GM19043 (cell line): ENCODE data around the gene PRG3.
A peak's percentile ranks its signal among the peaks of the same experiment; 100 is the strongest.
"Not testable (repeated sequence)": the region's sequence is repeated elsewhere in the genome, so short reads cannot be mapped to it uniquely, and the experiment has no call there.

Experiments
- ATAC-seq: cut with Tn5 transposase; IDR thresholded peaks from one replicate; pipeline ENCODE4 v1.9.1; 2021; ENCODE audit warnings: low read depth; ENCODE audit not compliant: unreplicated experiment

PRG3 gene

GRCh38 chr11:57361926-57362325, 19.0 kb downstream of the PRG3 start:
- ATAC-seq, result no peak

- not testable (repeated sequence) for ATAC-seq
Observed at GRCh38 chr11:57361420-57361819, 19.5 kb downstream of the PRG3 start.

- no peak for ATAC-seq
Observed at GRCh38 chr11:57360991-57361390, 20.0 kb downstream of the PRG3 start.

- no peak for ATAC-seq
Observed at GRCh38 chr11:57359896-57360690, 20.9 kb downstream of the PRG3 start.

GRCh38 chr11:57359396-57359795, 21.6 kb downstream of the PRG3 start:
- ATAC-seq, result no peak

GRCh38 chr11:57358991-57359390, 22.0 kb downstream of the PRG3 start:
- ATAC-seq, result no peak

GRCh38 chr11:57358543-57358961, 22.4 kb downstream of the PRG3 start:
- no peak for ATAC-seq

- ATAC-seq, result no peak
Observed at GRCh38 chr11:57357856-57358255, 23.1 kb downstream of the PRG3 start.

GRCh38 chr11:57357310-57357709, 23.6 kb downstream of the PRG3 start:
- no peak for ATAC-seq

- ATAC-seq, result no peak
Observed at GRCh38 chr11:57356268-57356667, 24.7 kb downstream of the PRG3 start.

- ATAC-seq, result no peak
Observed at GRCh38 chr11:57354699-57355098, 26.3 kb downstream of the PRG3 start.

- ATAC-seq, result no peak
Observed at GRCh38 chr11:57353852-57354251, 27.1 kb downstream of the PRG3 start.

GRCh38 chr11:57353446-57353845, 27.5 kb downstream of the PRG3 start:
- ATAC-seq, result no peak

GRCh38 chr11:57353036-57353435, 27.9 kb downstream of the PRG3 start:
- ATAC-seq, result no peak

GRCh38 chr11:57349491-57350274, 31.3 kb downstream of the PRG3 start:
- ATAC-seq, result no peak

- no peak for ATAC-seq
Observed at GRCh38 chr11:57348636-57349313, 32.2 kb downstream of the PRG3 start.

GRCh38 chr11:57348052-57348451, 32.9 kb downstream of the PRG3 start:
- no peak for ATAC-seq

GRCh38 chr11:57347336-57347735, 33.6 kb downstream of the PRG3 start:
- ATAC-seq, result no peak

GRCh38 chr11:57345555-57346211, 35.3 kb downstream of the PRG3 start:
- ATAC-seq, result peak; percentile 83

- no peak for ATAC-seq
Observed at GRCh38 chr11:57344826-57345225, 36.1 kb downstream of the PRG3 start.

GRCh38 chr11:57343825-57344224, 37.1 kb downstream of the PRG3 start:
- no peak for ATAC-seq
